Measurements from ENCODE around the gene LMBR1L. TPM values are rescaled to one million over a fixed set of nuclear protein-coding genes. Genes with fewer than 3 reads are reported as not detected.

LMBR1L gene
- total and polyA plus RNA-seq, 2 of the 8 experiments (the other 6 are each of a cell fraction or from before 2014, with no cell fraction given), result 36.6 to 49.6 TPM

DNA sequence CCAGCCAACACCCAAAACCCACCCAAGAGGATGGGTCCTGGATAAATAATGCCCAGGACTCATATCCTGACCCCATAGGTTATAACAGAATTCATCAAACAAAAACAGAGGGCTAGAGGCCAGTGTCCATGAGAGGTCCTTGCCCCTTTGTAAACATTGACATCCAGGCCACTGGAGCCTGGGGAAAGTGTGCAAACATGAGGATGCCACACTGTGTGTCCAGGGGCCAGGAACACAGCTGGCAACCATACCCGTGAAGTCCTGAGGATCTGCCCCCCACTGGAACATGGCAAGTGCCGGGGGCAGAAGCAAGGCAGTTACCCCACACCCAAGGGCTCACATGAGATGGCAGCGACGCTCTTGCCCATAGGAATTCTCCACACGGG, 45.9 kb downstream of the LMBR1L start:
- CTCF ChIA-PET (ENCODE audit: partially characterized antibody), result interaction anchor here (0.6 to 10.0 kb wide), 25 partner anchors 9 to 231 kb away, joined by 3 to 129 read pairs (median 5); partner anchors contain the start of genes DHH, LMBR1L and TUBA1B

More for the DNA sequence above, 45.9 kb downstream of the LMBR1L start:
- H2BK12ac ChIP-seq (ENCODE audit: low read depth, low read length), result no peak overlapping the region
- no peak overlapping the region for H4K5ac ChIP-seq (ENCODE audit: insufficient read length, low read depth, low read length)
- H3K4me2 ChIP-seq (ENCODE audit: insufficient read depth in 1 of 2, low read depth in 2 of 2, low read length in 2 of 2), result no peak overlapping the region
- no peak overlapping the region for H3K14ac ChIP-seq (ENCODE audit: insufficient read length)
- no peak overlapping the region for H2BK5ac ChIP-seq (ENCODE audit: low read depth, low read length)
- no peaks in the 10 kb centered on the region for H3K36me3 ChIP-seq (ENCODE audit: control insufficient read depth in 2 of 4, insufficient read depth in 4 of 4, low read length in 3 of 4)
- H3K18ac ChIP-seq (ENCODE audit: extremely low read depth, low read length), result no peak overlapping the region
- H3K4me3 ChIP-seq (ENCODE audit: extremely low read depth in 1 of 4, insufficient read depth in 2 of 4, low read depth in 3 of 4, low read length in 4 of 4), result no peak overlapping the region
- H3K27me3 ChIP-seq (replicated peaks in 1 of 4; ENCODE audit: control insufficient read depth in 3 of 4, extremely low read depth in 1 of 4, insufficient read depth in 3 of 4, low read length in 3 of 4), result peaks cover 0 to 8% (median 3%) of the 10 kb centered on the region in 4 experiments; a peak in 4 of 7 replicates
- H2BK20ac ChIP-seq (ENCODE audit: low read length), result no peak overlapping the region
- no peak overlapping the region for H2AK5ac ChIP-seq (ENCODE audit: low read depth, low read length)
- H3K23ac ChIP-seq (ENCODE audit: insufficient read length), result no peak overlapping the region
- FAIRE-seq, result no peak
- WGBS, 2 experiments (ENCODE audit: extremely low coverage in 1 of 2, insufficient coverage in 1 of 2, insufficient read length in 1 of 2, insufficient replicate concordance in 2 of 2, low coverage in 1 of 2, low lambda C conversion rate in 2 of 2, missing lambda C conversion rate in 1 of 2), result 84% methylated on average over 5 of the region's 5 CpGs; no CpG with 5 or more reads in 1 of the 2 experiments
- POLR2A ChIA-PET (ENCODE audit: partially characterized antibody), result interaction anchor here (0.6 to 4.6 kb wide), 11 partner anchors 9 to 108 kb away, joined by 3 to 32 read pairs (median 5); partner anchors contain the start of genes ARF3 and TUBA1B
- H3K23me2 ChIP-seq (ENCODE audit: low read depth, low read length), result peaks cover 15% of the 10 kb centered on the region
- H4K20me1 ChIP-seq (replicated peaks in 1 of 2; ENCODE audit: control insufficient read depth in 1 of 2, insufficient read depth in 2 of 2, low read length in 2 of 2), result no peaks in the 10 kb centered on the region
- H3K27ac ChIP-seq (ENCODE audit: low read depth, low read length), result no peak overlapping the region
- H3K56ac ChIP-seq (replicated peaks; ENCODE audit: insufficient read length, low read depth, low read length), result no peak overlapping the region
- no peak overlapping the region for H2AFZ ChIP-seq (ENCODE audit: low read length)
- no peak overlapping the region for H3K9ac ChIP-seq (replicated peaks in 1 of 4; ENCODE audit: extremely low read depth in 1 of 4, low read depth in 3 of 4, low read length in 3 of 4)
- no peak overlapping the region for H3K4ac ChIP-seq (replicated peaks; ENCODE audit: insufficient read length, low read depth, low read length)
- H3K79me2 ChIP-seq (ENCODE audit: control insufficient read depth in 1 of 2, insufficient read depth in 2 of 2, low read length in 2 of 2), result peaks cover 0 to 4% of the 10 kb centered on the region in 2 experiments; a peak in 3 of 4 replicates
- TF ChIP-seq TBP (IDR thresholded peaks at IDR 0.05; ENCODE audit: low read depth, low read length), result no peak
- no peak for TF ChIP-seq SIX5 (IDR thresholded peaks at IDR 0.05; ENCODE audit: low read depth, low read length)
- no peak for TF ChIP-seq KDM4A (IDR thresholded peaks at IDR 0.05; ENCODE audit: low read depth, low read length, severe bottlenecking)
- no peak for TF ChIP-seq RXRA (IDR thresholded peaks at IDR 0.05; ENCODE audit: insufficient read depth, low read depth, low read length)
- no peak for TF ChIP-seq HDAC2 (IDR thresholded peaks at IDR 0.05; ENCODE audit: borderline replicate concordance in 1 of 2, low read depth in 2 of 2, low read length in 2 of 2)
- H2BK120ac ChIP-seq (replicated peaks; ENCODE audit: low read depth, low read length), result no peak overlapping the region
- H2BK15ac ChIP-seq (ENCODE audit: low read length), result no peak overlapping the region
- H4K91ac ChIP-seq (replicated peaks; ENCODE audit: insufficient read length, low read length), result no peak overlapping the region
- H3K4me1 ChIP-seq (replicated peaks in 1 of 4; ENCODE audit: control insufficient read depth in 3 of 4, insufficient read depth in 4 of 4, low read length in 3 of 4), result peaks cover 0 to 6% (median 4%) of the 10 kb centered on the region in 4 experiments; a peak in 4 of 7 replicates
- no peak overlapping the region for H4K8ac ChIP-seq (ENCODE audit: extremely low read depth, insufficient read depth, low read length)
- no peaks in the 10 kb centered on the region for H3K9me3 ChIP-seq (ENCODE audit: insufficient read depth in 2 of 2, low read depth in 1 of 2, low read length in 1 of 2)
- H3K79me1 ChIP-seq (ENCODE audit: low read depth, low read length), result no peaks in the 10 kb centered on the region
- no peak for DNase-seq (ENCODE audit: low read depth in 1 of 2, low spot score in 2 of 2)

Data from H1 (cell line).